Ascending aorta (tissue), 2 donors: Measurements from ENCODE around the gene TRAM2. TPM values are rescaled to one million over a fixed set of nuclear protein-coding genes. Genes with fewer than 3 reads are reported as not detected.

Experiments
- DNase-seq, 2 donors: peaks; one replicate each; pipeline ENCODE4 v3.0.0-alpha.2; 2019; ENCODE audit warnings: low spot score in 2 of 2
- H3K27ac ChIP-seq, 2 donors: fragments of 200-600 bp; sonication (generic); one replicate each; pipeline ENCODE4 v1.5.1; 2016 to 2017; ENCODE audit warnings: mild to moderate bottlenecking in 1 of 2
- H3K27me3 ChIP-seq: fragments of 200-600 bp; sonication (generic); one replicate; pipeline ENCODE4 v1.5.1; 2017
- H3K36me3 ChIP-seq, 2 donors: fragments of 200-600 bp; sonication (generic); one replicate each; pipeline ENCODE4 v1.5.1; 2016
- H3K4me1 ChIP-seq, 2 donors: fragments of 200-600 bp; sonication (generic); one replicate each; pipeline ENCODE4 v1.5.1; 2016 to 2017; ENCODE audit warnings: mild to moderate bottlenecking in 1 of 2
- H3K4me3 ChIP-seq, 2 donors: fragments of 200-600 bp; sonication (generic); one replicate each; pipeline ENCODE4 v1.5.1; 2016 to 2017; ENCODE audit warnings: mild to moderate bottlenecking in 1 of 2
- H3K9me3 ChIP-seq, 2 donors: fragments of 200-600 bp; sonication (generic); one replicate each; pipeline ENCODE4 v1.5.1; 2016
- intact Hi-C: fragments of 100-400 bp; cut with DNase I; formaldehyde crosslinking; loops from one replicate; pipeline ENCODE4 v1.15.1; 2023
- total RNA-seq: library from RNA; depleted of rRNA; stranded (reverse); fragments of >200 nt; gene quantifications from one replicate; pipeline ENCODE4 v1.1.0, GENCODE V29; 2016
- TF ChIP-seq, protein P1 (sequence below), 3 experiments: fragments of 200-600 bp in 2 of 3; fragments of 450-650 bp in 1 of 3; sonication (generic) in 2 of 3; IDR thresholded peaks; one replicate each; pipeline ENCODE4 v1.5.1; 2016 to 2019; ENCODE audit warnings: antibody characterized with exemption in 3 of 3, mild to moderate bottlenecking in 1 of 3, moderate library complexity in 1 of 3

The TRAM2 gene
- total RNA-seq, 1 donor from 2014 or later: 32.6 TPM

DNA sequence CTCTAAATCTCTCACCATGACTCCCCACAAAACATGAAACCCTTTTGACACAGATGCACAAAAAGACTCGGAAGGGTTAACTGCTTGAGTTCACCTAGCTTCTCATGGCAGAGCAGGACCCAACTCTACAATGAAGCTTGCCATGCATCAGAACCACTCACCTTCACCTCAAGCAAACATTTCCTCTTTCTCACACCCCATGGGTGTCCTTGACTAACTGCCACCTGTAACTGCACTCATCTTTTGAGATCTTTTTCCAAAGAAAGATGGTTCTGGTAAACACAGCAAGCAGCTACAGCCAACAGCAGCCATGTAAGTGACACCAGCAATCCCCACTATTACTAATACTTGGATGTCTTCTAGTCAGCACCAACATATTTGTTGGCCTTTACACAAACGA lies 80.2 kb downstream of the TRAM2 start:
- Histone ChIP-seq H3K27ac (no peak overlapping the region), H3K4me1 (peaks cover 11 to 31% of the 10 kb centered on the region in 2 donors), H3K27me3 (no peaks in the 10 kb centered on the region), H3K4me3 (no peak overlapping the region), H3K9me3 (no peaks in the 10 kb centered on the region), H3K36me3 (peaks cover 0 to under 1% of the 10 kb centered on the region in 2 donors)
- intact Hi-C loops: no loop called here
- DNase-seq: no peak
- TF ChIP-seq, protein P1, sequence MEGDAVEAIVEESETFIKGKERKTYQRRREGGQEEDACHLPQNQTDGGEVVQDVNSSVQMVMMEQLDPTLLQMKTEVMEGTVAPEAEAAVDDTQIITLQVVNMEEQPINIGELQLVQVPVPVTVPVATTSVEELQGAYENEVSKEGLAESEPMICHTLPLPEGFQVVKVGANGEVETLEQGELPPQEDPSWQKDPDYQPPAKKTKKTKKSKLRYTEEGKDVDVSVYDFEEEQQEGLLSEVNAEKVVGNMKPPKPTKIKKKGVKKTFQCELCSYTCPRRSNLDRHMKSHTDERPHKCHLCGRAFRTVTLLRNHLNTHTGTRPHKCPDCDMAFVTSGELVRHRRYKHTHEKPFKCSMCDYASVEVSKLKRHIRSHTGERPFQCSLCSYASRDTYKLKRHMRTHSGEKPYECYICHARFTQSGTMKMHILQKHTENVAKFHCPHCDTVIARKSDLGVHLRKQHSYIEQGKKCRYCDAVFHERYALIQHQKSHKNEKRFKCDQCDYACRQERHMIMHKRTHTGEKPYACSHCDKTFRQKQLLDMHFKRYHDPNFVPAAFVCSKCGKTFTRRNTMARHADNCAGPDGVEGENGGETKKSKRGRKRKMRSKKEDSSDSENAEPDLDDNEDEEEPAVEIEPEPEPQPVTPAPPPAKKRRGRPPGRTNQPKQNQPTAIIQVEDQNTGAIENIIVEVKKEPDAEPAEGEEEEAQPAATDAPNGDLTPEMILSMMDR (IDR thresholded peaks at IDR 0.05): no peak

DNA sequence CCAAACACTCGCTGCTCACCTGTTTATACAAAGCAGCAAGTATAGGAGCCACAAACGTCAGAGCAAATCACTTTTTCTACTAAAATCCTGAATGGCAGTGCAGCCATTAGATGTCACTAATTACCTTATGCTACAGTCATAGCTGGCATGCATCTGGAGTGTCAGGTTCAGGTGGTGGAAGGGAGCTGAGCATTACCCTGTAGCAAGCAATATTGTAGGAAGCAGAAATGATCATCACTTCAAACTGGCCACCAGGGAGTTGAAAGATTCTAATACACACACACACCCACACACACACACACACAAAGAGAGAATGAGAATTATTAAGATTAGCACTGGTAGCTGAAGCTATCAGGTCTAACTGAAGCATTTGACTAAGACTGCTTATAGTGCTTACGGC lies 80.9 kb downstream of the TRAM2 start:
- Histone ChIP-seq H3K36me3 (no peaks in the 10 kb centered on the region), H3K27ac (no peak overlapping the region), H3K4me1 (peaks cover 11 to 31% of the 10 kb centered on the region in 2 donors), H3K9me3 (no peaks in the 10 kb centered on the region), H3K27me3 (no peaks in the 10 kb centered on the region), H3K4me3 (no peak overlapping the region)
- intact Hi-C loops: no loop called here
- DNase-seq: no peak
- TF ChIP-seq, protein P1 (IDR thresholded peaks at IDR 0.05): no peak

DNA sequence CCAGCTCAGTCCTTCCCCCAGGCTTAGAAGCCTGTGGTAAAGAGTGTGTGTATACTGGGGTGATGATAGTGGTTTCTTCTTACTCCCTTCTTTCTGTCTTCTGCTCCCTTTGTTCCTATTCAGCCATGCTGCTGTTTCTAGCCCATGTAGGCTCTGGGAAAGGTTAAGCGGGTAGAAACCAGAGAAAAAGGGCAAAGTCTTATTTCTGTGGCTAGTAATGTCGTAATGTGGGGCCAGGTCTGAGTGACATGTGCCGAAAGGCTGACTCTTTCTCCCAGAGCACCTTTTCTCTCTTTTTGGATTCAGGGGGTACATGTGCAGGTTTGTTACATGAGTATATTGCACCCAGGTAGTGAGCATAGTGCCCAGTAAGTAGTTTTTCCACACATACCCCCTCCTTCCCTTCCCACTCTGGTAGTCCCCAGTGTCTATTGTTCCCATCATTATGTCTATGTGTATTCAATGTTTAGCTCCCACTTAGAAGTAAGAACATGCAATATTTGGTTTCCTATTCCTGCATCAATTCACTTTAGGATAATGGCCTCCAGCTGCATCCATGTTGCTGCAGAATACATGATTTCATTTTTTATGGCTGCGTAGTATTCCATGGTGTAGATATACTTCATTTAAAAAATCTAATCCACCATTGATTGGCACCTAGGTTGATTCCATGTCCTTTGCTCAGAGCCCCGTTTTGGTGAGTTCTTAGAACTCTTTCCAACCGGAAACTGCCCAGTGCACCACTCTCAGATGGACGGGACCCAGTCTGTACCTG lies 82.4 kb downstream of the TRAM2 start:
- peaks cover 10 to 23% of the 10 kb centered on the region in 2 donors for H3K4me1 ChIP-seq
- no peak overlapping the region for H3K27ac ChIP-seq
- no peaks in the 10 kb centered on the region for H3K36me3 ChIP-seq
- TF ChIP-seq, protein P1 (IDR thresholded peaks at IDR 0.05): no peak
- H3K4me3 ChIP-seq: no peak overlapping the region
- intact Hi-C loops: no loop called here
- no peaks in the 10 kb centered on the region for H3K9me3 ChIP-seq
- DNase-seq: no peak
- no peaks in the 10 kb centered on the region for H3K27me3 ChIP-seq

DNA sequence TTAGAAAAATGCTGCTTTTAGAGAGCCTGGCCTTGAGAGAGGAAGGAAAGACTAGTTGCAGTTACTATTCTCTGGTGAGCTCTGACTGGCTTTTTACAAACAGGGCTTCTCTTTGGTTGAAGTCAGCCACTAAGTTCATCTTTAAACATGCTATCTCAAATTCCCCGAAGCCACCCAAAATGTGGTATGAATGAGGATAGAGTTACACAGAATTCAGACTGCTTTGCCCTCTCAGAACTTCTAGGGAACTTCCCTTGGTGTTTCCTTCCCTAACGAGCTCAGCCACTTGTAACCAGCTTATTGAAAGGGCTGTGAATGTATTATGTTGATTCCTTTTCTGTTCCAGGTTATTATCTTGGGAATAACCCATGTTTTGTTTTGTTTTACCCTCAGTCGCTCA lies 83.2 kb downstream of the TRAM2 start:
- H3K27me3 ChIP-seq: no peaks in the 10 kb centered on the region
- no peaks in the 10 kb centered on the region for H3K9me3 ChIP-seq
- H3K27ac ChIP-seq: no peak overlapping the region
- TF ChIP-seq, protein P1 (IDR thresholded peaks at IDR 0.05): no peak
- H3K4me1 ChIP-seq: peaks cover 4 to 14% of the 10 kb centered on the region in 2 donors
- H3K4me3 ChIP-seq: no peak overlapping the region
- no peak for DNase-seq
- intact Hi-C loops: no loop called here
- H3K36me3 ChIP-seq: no peaks in the 10 kb centered on the region

DNA sequence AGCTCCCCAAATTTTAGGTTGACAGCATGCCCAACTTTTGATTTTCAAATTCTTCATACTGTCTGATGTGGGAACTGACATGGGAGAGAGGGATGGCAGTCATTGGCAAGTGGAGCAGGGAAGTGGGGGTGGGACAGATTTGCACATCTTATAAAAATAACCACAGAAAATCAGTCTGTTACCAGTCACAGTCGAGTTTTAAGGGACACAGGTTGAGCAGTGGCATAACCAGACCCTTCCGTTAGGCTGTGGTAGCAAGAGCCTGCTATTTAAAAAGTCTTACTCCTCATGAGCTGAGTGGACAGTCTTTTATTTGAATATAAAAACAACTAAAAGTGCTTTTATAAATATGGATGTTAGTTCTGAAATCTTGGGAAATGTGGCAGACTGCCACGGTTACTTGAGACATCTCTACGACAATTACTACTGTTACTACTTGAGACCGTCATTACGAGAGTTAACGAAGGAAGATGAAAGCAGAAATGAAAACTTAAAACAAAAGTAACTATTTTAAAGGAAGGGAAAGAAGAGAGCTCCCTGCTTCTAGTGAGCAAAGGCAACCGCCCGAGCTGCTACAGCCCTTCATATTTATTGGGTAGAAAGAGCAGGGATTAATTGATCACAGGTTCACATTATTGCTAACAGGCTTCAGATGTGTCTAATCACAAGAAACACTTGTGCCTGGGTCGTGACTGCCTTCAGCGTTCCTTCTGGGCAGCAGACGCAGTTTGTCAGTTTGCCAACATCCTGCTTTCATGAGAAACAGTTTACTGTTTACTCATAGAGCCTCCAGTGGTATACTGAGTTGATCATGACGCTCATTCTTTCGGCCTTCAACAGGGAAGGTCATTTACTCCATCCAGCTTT lies 85.4 kb downstream of the TRAM2 start:
- DNase-seq: no peak
- intact Hi-C loops: no loop called here
- Histone ChIP-seq H3K4me3 (no peak overlapping the region), H3K36me3 (no peaks in the 10 kb centered on the region), H3K27ac (no peak overlapping the region), H3K4me1 (no peaks in the 10 kb centered on the region), H3K27me3 (no peaks in the 10 kb centered on the region), H3K9me3 (no peaks in the 10 kb centered on the region)
- TF ChIP-seq, protein P1 (IDR thresholded peaks at IDR 0.05): no peak
